Raji (cell line): Measurements from ENCODE around the gene SHROOM2.

ENCODE experiments used
- POLR2A ChIP-seq: IDR thresholded peaks from 2 replicates; pipeline ENCODE4 v1.6.1; 2011; ENCODE audit warnings: low read depth, low read length, control low read depth; ENCODE audit not compliant: insufficient read depth

SHROOM2 gene

DNA sequence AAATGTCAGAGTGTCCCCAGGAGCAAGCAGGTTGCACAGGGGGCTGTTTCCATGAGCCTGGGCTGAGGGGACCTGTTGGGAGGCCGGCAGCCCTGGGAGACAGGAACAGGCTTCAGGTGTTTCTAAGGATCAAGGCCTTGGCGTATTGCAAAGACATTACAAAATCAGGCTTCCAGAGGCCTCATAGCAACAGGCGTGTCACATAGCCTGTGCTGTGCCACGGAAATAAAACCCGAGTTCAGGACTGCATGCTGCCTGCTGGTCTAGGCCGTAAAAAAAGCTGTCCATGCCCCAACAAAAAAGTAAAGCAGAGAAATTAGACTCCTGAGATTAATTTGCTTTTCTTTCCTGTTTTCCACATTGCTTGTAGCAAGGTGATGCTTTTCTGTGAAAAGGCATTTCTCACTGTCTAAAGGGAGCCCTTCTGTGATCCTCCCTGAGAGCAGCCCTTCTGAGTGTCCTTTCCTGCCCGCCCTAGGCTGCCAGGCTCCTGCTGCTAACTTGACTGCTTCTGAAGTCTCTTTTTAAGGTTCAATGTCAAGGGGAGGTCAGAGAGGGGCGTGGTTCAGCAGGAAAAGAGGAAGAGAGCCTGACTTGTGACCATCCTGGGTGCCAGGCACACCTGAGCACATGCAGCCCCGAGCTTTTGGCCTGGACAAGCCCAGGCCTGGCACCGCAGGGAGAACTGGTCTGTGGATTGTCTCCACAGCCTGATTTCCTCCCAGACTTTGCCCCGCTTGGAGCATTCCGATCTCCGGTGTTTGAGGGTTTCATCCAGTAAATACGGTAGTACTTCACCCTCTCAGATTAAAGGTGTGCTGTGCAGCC lies 21.3 kb downstream of the SHROOM2 start:
- no peak for TF ChIP-seq POLR2A

DNA sequence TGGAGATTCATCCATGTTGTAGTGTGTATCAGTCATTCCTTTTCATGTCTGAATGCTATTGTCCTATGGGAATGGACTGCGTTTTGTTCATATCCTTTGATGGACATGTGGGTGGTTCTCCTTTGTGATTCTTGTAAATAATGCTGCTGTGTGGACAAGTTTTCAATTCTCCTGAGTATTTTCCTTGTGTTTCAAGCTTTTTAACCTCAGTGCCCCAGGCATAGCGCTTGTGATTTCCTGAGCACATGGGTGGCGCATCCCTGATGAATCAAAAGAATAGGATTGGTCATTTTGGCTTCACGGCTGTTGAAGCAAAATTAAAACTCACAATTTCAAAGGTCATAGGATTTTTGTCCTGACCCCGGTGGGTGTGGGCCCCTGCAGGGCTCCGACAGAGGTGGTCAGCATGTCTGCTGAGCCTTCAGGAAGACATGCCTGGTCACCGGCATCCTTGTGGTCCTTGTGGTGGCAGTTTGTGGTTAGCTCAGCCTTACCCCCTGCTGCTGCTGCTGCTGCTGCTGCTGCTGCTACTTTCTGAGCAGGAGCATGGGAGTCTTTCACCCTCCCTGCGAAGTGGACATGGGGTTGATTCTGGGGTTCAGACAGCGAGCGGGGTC lies 30.0 kb downstream of the SHROOM2 start:
- TF ChIP-seq POLR2A = no peak

- TF ChIP-seq POLR2A = no peak
Observed at GRCh38 chrX:9821572-9821971, 35.3 kb downstream of the SHROOM2 start.

DNA sequence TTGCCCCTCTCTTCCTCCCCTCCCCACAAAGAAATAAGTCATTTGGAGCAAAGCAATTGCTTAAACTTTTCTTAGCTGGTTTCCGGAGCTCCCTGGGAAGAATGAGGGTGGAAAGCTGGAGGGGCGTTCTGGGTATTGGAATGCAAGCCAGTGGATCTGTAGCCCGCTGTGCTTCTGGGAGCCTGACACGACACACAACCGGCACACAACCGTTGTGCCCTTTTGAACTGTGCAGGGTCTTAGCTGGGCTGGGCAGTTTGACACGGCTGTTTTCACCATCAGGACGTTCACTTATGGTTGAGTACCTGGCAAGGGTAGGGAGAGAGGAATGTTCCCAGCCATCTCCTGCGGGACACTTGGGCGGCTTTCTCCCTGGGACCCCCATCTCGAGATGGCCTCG lies 38.3 kb downstream of the SHROOM2 start:
- no peak for TF ChIP-seq POLR2A

DNA sequence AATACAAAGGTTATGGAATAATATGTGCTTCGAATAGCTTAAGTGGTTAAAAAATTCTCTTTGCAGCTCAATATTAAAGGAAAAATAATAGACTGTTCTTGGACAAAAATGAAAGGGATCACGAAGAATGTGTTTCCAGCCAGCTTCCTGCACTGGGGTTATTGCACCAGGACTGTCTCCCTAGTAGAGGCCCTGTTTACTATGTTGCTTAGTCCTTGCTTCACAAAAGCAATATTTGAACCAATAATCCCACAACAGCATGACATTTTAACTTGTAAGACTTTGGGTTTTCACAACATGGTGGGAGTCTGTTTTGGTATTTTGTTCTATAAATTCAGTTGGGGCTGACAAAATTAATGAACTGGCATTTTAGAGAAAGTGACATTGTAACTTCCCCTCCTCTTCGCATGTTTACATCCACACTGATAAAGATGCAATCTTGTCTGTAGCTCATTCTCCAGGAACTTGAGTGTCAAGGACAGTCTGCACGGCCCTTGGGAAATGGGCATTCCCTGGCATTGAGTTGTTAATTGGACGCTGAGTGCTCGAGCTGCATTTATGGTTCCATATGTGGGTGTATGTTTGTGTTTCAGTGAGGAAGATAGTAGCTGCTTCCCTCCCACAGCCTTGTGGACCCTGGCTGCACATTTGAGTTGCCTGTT lies 39.0 kb downstream of the SHROOM2 start:
- TF ChIP-seq POLR2A = no peak

GRCh38 chrX:9825966-9826365 lies 39.7 kb downstream of the SHROOM2 start:
- no peak for TF ChIP-seq POLR2A

GRCh38 chrX:9829308-9830267 lies 43.4 kb downstream of the SHROOM2 start:
- TF ChIP-seq POLR2A = no peak

DNA sequence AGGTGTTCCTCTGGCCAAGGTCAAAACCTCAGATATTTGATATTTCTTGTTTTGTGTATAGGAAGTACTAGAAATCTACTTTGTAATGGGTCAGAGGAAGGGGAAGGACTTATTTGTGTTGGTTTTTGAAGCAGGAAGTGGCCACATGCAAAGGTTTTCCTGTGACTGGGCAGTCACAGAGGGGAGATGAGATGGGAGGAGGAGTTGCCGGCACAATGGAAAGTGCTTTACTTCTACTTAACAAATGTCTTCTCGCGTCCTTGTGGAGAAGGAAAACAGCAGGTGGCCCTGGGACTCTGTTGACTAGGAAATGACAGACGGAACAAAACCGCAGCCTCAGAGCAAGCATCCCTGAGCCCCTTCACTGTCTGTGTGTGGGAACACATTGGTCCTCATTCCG lies 46.6 kb downstream of the SHROOM2 start:
- TF ChIP-seq POLR2A = no peak

GRCh38 chrX:9835585-9836210 lies 49.5 kb downstream of the SHROOM2 start:
- no peak for TF ChIP-seq POLR2A

DNA sequence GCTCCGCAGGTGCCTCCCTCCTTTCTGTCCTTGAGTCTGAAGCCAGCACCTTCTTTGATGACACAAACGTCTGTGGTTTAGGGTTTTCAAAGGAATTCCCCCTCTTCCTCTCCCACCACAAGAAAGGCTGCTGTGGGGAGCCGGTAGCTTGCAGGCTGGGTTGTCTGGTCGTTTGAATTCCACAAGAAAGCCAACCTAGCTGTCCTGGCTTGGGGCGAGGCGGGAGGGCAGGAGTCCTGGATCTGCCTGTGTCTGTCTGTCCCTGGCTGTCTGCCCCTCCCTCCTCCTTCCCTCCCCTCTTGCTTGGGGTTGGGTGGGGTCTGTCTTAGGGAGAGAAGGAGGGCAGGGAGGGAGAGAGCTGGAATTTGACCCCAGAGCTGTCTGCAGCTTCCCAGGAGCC lies 56.3 kb downstream of the SHROOM2 start:
- TF ChIP-seq POLR2A = no peak

DNA sequence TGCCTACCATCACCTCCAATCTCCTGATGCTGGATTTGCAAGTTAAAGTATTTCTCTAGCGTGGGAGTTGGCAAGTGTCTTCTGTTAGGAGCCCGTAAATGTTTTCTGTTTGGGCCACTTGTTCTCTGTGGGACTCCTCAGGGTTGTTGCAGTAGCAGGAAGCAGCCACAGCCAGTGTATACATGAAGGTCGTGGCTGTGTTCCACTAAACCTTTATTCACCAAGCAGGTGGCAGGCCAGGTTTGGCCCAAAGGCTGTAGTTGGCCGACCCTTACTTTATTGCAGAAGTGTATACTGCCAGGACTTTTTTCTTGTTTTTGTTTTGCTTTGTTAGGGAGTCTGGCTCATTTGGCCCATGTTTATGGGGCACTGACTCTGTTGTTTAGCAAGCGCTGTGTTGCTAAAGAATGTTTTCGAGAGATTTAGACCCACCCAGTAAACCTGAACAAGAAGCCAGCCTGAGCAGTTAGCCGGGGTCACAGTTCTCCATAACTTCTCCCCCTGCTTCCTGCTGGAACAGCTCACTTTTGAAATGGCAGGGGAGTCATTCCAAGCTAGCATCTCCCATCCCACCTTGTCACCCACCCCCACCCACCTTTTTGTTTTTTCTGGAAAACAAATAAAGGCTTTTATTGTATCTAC lies 58.8 kb downstream of the SHROOM2 start:
- TF ChIP-seq POLR2A = no peak

GRCh38 chrX:9845578-9845952 lies 59.3 kb downstream of the SHROOM2 start:
- no peak for TF ChIP-seq POLR2A

DNA sequence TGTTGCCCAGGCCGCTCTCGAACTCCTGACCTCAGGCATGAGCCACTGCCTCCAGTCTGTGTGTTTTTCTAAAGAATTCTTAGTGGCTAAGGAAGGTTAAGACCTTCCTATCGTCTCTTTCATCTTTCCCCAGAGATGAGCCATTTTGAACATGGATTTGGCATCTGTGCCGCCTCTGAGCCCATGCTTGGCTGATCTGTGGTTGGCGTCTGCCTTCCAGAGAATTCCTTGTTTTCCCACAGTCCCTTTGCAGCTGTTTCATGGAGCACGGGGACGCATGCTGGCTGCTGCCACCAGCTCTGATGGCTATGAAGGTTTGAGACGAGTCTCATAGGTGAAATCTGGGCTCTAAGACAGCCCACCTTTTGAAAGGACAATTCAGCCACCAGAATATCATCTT lies 60.4 kb downstream of the SHROOM2 start:
- no peak for TF ChIP-seq POLR2A

GRCh38 chrX:9847071-9847470 lies 60.8 kb downstream of the SHROOM2 start:
- no peak for TF ChIP-seq POLR2A
